NCI-H774 (cell line): Measurements from ENCODE around the gene EGLN1.

Experiments
- DNase-seq: peaks from one replicate; lab custom pipeline; 2025; lab: John Stamatoyannopoulos, UW

Gene EGLN1

GRCh38 chr1:231420959-231421545, 1.0 kb downstream of the EGLN1 start:
- no peak for DNase-seq

- DNase-seq = no peak
These were observed 1.7 kb downstream of the EGLN1 start for GRCh38 chr1:231420299-231420958.

GRCh38 chr1:231419738-231420298, 2.3 kb downstream of the EGLN1 start:
- DNase-seq = no peak

- no peak for DNase-seq
These were observed 2.9 kb downstream of the EGLN1 start for GRCh38 chr1:231419147-231419546.

GRCh38 chr1:231418741-231419107, 3.4 kb downstream of the EGLN1 start:
- DNase-seq = no peak

GRCh38 chr1:231418101-231418740, 3.9 kb downstream of the EGLN1 start:
- no peak for DNase-seq

GRCh38 chr1:231417513-231417912, 4.6 kb downstream of the EGLN1 start:
- no peak for DNase-seq

GRCh38 chr1:231416901-231417300, 5.2 kb downstream of the EGLN1 start:
- DNase-seq = no peak

- no peak for DNase-seq
These were observed 7.0 kb downstream of the EGLN1 start for GRCh38 chr1:231415018-231415583.

GRCh38 chr1:231414260-231415016, 7.6 kb downstream of the EGLN1 start:
- DNase-seq = no peak

- no peak for DNase-seq
These were observed 8.4 kb downstream of the EGLN1 start for GRCh38 chr1:231413749-231414082.

- DNase-seq = no peak
These were observed 11.0 kb downstream of the EGLN1 start for GRCh38 chr1:231411036-231411531.

- no peak for DNase-seq
These were observed 12.0 kb downstream of the EGLN1 start for GRCh38 chr1:231410036-231410612.

GRCh38 chr1:231408528-231409094, 13.5 kb downstream of the EGLN1 start:
- no peak for DNase-seq

GRCh38 chr1:231407547-231408396, 14.3 kb downstream of the EGLN1 start:
- DNase-seq = no peak

GRCh38 chr1:231407049-231407448, 15.0 kb downstream of the EGLN1 start:
- DNase-seq = no peak

- DNase-seq = no peak
These were observed 17.8 kb downstream of the EGLN1 start for GRCh38 chr1:231404318-231404717.

- no peak for DNase-seq
These were observed 20.6 kb downstream of the EGLN1 start for GRCh38 chr1:231401478-231401877.

- DNase-seq = no peak
These were observed 24.0 kb downstream of the EGLN1 start for GRCh38 chr1:231397886-231398671.

GRCh38 chr1:231396643-231397042, 25.4 kb downstream of the EGLN1 start:
- no peak for DNase-seq
